HL-60/S4 (cell line): Measurements from ENCODE around the gene LYZL2.

ENCODE experiments used
- in situ Hi-C: fragments of 300-500 bp; cut with MboI; formaldehyde crosslinking; loops from 2 replicates; pipeline ENCODE4 v1.14.3; 2022; ENCODE audit warnings: low sequenced_read_pairs

LYZL2 gene

GRCh38 chr10:30596013-30596412 is 33.5 kb downstream of the LYZL2 start:
- in situ Hi-C loops, result loop anchor here (25.0 kb wide), 1 partner anchor 609 kb away; no protein-coding TSS in a partner anchor

- in situ Hi-C loops, result loop anchor here (5.0 to 25.0 kb wide), 2 partner anchors 202 to 607 kb away; no protein-coding TSS in a partner anchor
These were observed 35.5 kb downstream of the LYZL2 start for GRCh38 chr10:30594077-30594476.

GRCh38 chr10:30592770-30593169 is 36.8 kb downstream of the LYZL2 start:
- in situ Hi-C loops, result loop anchor here (5.0 to 25.0 kb wide), 2 partner anchors 200 to 605 kb away; no protein-coding TSS in a partner anchor

- in situ Hi-C loops, result loop anchor here (5.0 to 25.0 kb wide), 2 partner anchors 199 to 604 kb away; no protein-coding TSS in a partner anchor
These were observed 38.3 kb downstream of the LYZL2 start for GRCh38 chr10:30591249-30591670.

- in situ Hi-C loops, result loop anchor here (25.0 kb wide), 1 partner anchor 602 kb away; no protein-coding TSS in a partner anchor
These were observed 40.1 kb downstream of the LYZL2 start for GRCh38 chr10:30589441-30589840.

GRCh38 chr10:30587522-30588031 is 42.0 kb downstream of the LYZL2 start:
- in situ Hi-C loops, result loop anchor here (25.0 kb wide), 1 partner anchor 600 kb away; no protein-coding TSS in a partner anchor

GRCh38 chr10:30586828-30587227 is 42.7 kb downstream of the LYZL2 start:
- in situ Hi-C loops, result loop anchor here (25.0 kb wide), 1 partner anchor 600 kb away; no protein-coding TSS in a partner anchor

GRCh38 chr10:30583778-30584415 is 45.7 kb downstream of the LYZL2 start:
- in situ Hi-C loops, result loop anchor here (25.0 kb wide), 1 partner anchor 597 kb away; no protein-coding TSS in a partner anchor

GRCh38 chr10:30581779-30582380 is 47.7 kb downstream of the LYZL2 start:
- in situ Hi-C loops, result loop anchor here (25.0 kb wide), 1 partner anchor 595 kb away; no protein-coding TSS in a partner anchor

GRCh38 chr10:30580676-30581075 is 48.9 kb downstream of the LYZL2 start:
- in situ Hi-C loops, result loop anchor here (25.0 kb wide), 1 partner anchor 593 kb away; no protein-coding TSS in a partner anchor

- in situ Hi-C loops, result loop anchor here (25.0 kb wide), 1 partner anchor 593 kb away; no protein-coding TSS in a partner anchor
These were observed 49.3 kb downstream of the LYZL2 start for GRCh38 chr10:30580241-30580640.

- in situ Hi-C loops, result loop anchor here (25.0 kb wide), 1 partner anchor 592 kb away; no protein-coding TSS in a partner anchor
These were observed 50.0 kb downstream of the LYZL2 start for GRCh38 chr10:30579574-30579973.

GRCh38 chr10:30577048-30577447 is 52.5 kb downstream of the LYZL2 start:
- in situ Hi-C loops, result loop anchor here (25.0 kb wide), 1 partner anchor 590 kb away; no protein-coding TSS in a partner anchor

GRCh38 chr10:30576641-30577040 is 52.9 kb downstream of the LYZL2 start:
- in situ Hi-C loops, result loop anchor here (25.0 kb wide), 1 partner anchor 589 kb away; no protein-coding TSS in a partner anchor

GRCh38 chr10:30574432-30574796 is 55.1 kb downstream of the LYZL2 start:
- in situ Hi-C loops, result no loop called here

GRCh38 chr10:30573721-30574431 is 55.7 kb downstream of the LYZL2 start:
- in situ Hi-C loops, result no loop called here

- in situ Hi-C loops, result no loop called here
These were observed 64.1 kb downstream of the LYZL2 start for GRCh38 chr10:30565449-30565848.

GRCh38 chr10:30562787-30563186 is 66.8 kb downstream of the LYZL2 start:
- in situ Hi-C loops, result no loop called here
